AG08396 (cell line): ENCODE measurements around the gene PPP2CA.
A peak's percentile ranks its signal among the peaks of the same experiment; 100 is the strongest.
"Not testable (repeated sequence)": the region's sequence is repeated elsewhere in the genome, so short reads cannot be mapped to it uniquely, and the experiment has no call there.

Source experiments
- DNase-seq: peaks from one replicate; pipeline ENCODE4 v3.0.0; 2012; ENCODE audit warnings: low spot score, mixed read lengths

The PPP2CA gene

GRCh38 chr5:134225780-134226440 lies at the start of gene PPP2CA:
TSS of gene PPP2CA (minus strand) at chr5:134226073. CDS start at chr5:134225861, 212 bp downstream.
- DNase-seq: peak; percentile 98

GRCh38 chr5:134273642-134274395 lies 47.9 kb upstream of the PPP2CA start:
- no peak for DNase-seq

GRCh38 chr5:134271059-134271458 lies 45.2 kb upstream of the PPP2CA start:
- no peak for DNase-seq

- DNase-seq: no peak
Observed at GRCh38 chr5:134268919-134269318, 43.0 kb upstream of the PPP2CA start.

GRCh38 chr5:134268019-134268601 lies 42.2 kb upstream of the PPP2CA start:
- no peak for DNase-seq

GRCh38 chr5:134267366-134268018 lies 41.6 kb upstream of the PPP2CA start:
- DNase-seq: no peak

- no peak for DNase-seq
Observed at GRCh38 chr5:134263801-134264200, 37.9 kb upstream of the PPP2CA start.

- not testable (repeated sequence) for DNase-seq
Observed at GRCh38 chr5:134262629-134263028, 36.8 kb upstream of the PPP2CA start.

- no peak for DNase-seq
Observed at GRCh38 chr5:134258896-134259295, 33.0 kb upstream of the PPP2CA start.

- no peak for DNase-seq
Observed at GRCh38 chr5:134257176-134257575, 31.3 kb upstream of the PPP2CA start.

- peak; percentile 24 for DNase-seq
Observed at GRCh38 chr5:134255418-134256150, 29.7 kb upstream of the PPP2CA start.

- not testable (repeated sequence) for DNase-seq
Observed at GRCh38 chr5:134253368-134254153, 27.7 kb upstream of the PPP2CA start.

- peak; percentile 74 for DNase-seq
Observed at GRCh38 chr5:134252671-134253070, 26.8 kb upstream of the PPP2CA start.

- no peak for DNase-seq
Observed at GRCh38 chr5:134250949-134251348, 25.1 kb upstream of the PPP2CA start.

GRCh38 chr5:134249469-134250379 lies 23.9 kb upstream of the PPP2CA start:
- no peak for DNase-seq

GRCh38 chr5:134248256-134248655 lies 22.4 kb upstream of the PPP2CA start:
- DNase-seq: no peak

GRCh38 chr5:134247428-134248224 lies 21.8 kb upstream of the PPP2CA start:
- DNase-seq: peak; percentile 56

GRCh38 chr5:134246771-134247427 lies 21.0 kb upstream of the PPP2CA start:
- DNase-seq: no peak

GRCh38 chr5:134245692-134246091 lies 19.8 kb upstream of the PPP2CA start:
- DNase-seq: no peak
